ENCODE measurements around the gene RNF150. TPM values are rescaled to one million over a fixed set of nuclear protein-coding genes. Genes with fewer than 3 reads are reported as not detected.

The RNF150 gene
- total RNA-seq, 1 experiment from 2014 or later: 4.4 TPM

GRCh38 chr4:140989944-140990343 is 143.3 kb downstream of the RNF150 start:
- H3K14ac ChIP-seq (ENCODE audit: insufficient read depth, low read length): no peak overlapping the region
- Mint-ChIP-seq H3K9me3 (no peaks in the 10 kb centered on the region), H3K4me3 (no peak overlapping the region), H3K4me1 (no peaks in the 10 kb centered on the region), H3K27me3 (ENCODE audit: low read depth) (no peaks in the 10 kb centered on the region), H3K36me3 (ENCODE audit: insufficient read depth in 1 of 3, low read depth in 3 of 3) (no peaks in the 10 kb centered on the region; a peak in 1 of 7 replicates), H3K27ac (no peak overlapping the region)
- no peak overlapping the region for H2BK20ac ChIP-seq (ENCODE audit: low read depth, low read length, poor library complexity, severe bottlenecking)
- H3K23me2 ChIP-seq (ENCODE audit: insufficient read length, low read depth, low read length, poor library complexity, severe bottlenecking): no peaks in the 10 kb centered on the region
- no peak overlapping the region for H3T11ph ChIP-seq (ENCODE audit: low read length)
- no peaks in the 10 kb centered on the region for H3K79me2 ChIP-seq (ENCODE audit: insufficient read depth, low read length)
- H2BK5ac ChIP-seq (ENCODE audit: insufficient read length, low read length): no peak overlapping the region
- no peak overlapping the region for H4K91ac ChIP-seq (ENCODE audit: insufficient read length, low read depth, low read length)
- H4K8ac ChIP-seq (replicated peaks; ENCODE audit: insufficient read length, low read depth, low read length): no peak overlapping the region
- DNase-seq: no peak
- H3K4me2 ChIP-seq (ENCODE audit: insufficient read depth, insufficient read length, low read length): no peak overlapping the region
- H2AK5ac ChIP-seq (ENCODE audit: insufficient read length, low read length): no peak overlapping the region
- 100% methylated on average over 1 of the region's 3 CpGs for WGBS (ENCODE audit: extremely low coverage, insufficient read length, low lambda C conversion rate)
- no peak overlapping the region for H2BK15ac ChIP-seq (ENCODE audit: low read depth, low read length)
- H3K23ac ChIP-seq (ENCODE audit: insufficient read length, low read depth, low read length): no peak overlapping the region
- H3K9ac ChIP-seq (ENCODE audit: extremely low read depth, insufficient read length, low read length): no peak overlapping the region
- no peak overlapping the region for H3K27ac ChIP-seq (ENCODE audit: insufficient read length, low read depth, low read length)
- no peaks in the 10 kb centered on the region for H3K4me1 ChIP-seq (ENCODE audit: insufficient read depth, low read length)
- no peak overlapping the region for H2BK120ac ChIP-seq (ENCODE audit: low read depth, low read length, poor library complexity, severe bottlenecking)
- H3K79me1 ChIP-seq (ENCODE audit: insufficient read depth, low read depth, low read length, poor library complexity, severe bottlenecking): no peaks in the 10 kb centered on the region
- H3K18ac ChIP-seq (ENCODE audit: insufficient read length, low read depth, low read length): no peak overlapping the region
- H2BK12ac ChIP-seq (ENCODE audit: insufficient read length, low read depth, low read length): no peak overlapping the region
- H3K56ac ChIP-seq (ENCODE audit: insufficient read length, low read depth, low read length): no peak overlapping the region
- H4K20me1 ChIP-seq (ENCODE audit: control insufficient read depth, insufficient read depth, insufficient read length): no peaks in the 10 kb centered on the region
- H4K5ac ChIP-seq (ENCODE audit: insufficient read length, low read depth, low read length): no peak overlapping the region
- no peak overlapping the region for H3K4ac ChIP-seq (ENCODE audit: low read depth, low read length)
- H3K9me3 ChIP-seq (ENCODE audit: control insufficient read depth, low read depth, low read length): no peaks in the 10 kb centered on the region
- H2AFZ ChIP-seq (ENCODE audit: low read length): no peak overlapping the region
- TF ChIP-seq, protein P1, sequence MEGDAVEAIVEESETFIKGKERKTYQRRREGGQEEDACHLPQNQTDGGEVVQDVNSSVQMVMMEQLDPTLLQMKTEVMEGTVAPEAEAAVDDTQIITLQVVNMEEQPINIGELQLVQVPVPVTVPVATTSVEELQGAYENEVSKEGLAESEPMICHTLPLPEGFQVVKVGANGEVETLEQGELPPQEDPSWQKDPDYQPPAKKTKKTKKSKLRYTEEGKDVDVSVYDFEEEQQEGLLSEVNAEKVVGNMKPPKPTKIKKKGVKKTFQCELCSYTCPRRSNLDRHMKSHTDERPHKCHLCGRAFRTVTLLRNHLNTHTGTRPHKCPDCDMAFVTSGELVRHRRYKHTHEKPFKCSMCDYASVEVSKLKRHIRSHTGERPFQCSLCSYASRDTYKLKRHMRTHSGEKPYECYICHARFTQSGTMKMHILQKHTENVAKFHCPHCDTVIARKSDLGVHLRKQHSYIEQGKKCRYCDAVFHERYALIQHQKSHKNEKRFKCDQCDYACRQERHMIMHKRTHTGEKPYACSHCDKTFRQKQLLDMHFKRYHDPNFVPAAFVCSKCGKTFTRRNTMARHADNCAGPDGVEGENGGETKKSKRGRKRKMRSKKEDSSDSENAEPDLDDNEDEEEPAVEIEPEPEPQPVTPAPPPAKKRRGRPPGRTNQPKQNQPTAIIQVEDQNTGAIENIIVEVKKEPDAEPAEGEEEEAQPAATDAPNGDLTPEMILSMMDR (conservative IDR thresholded peaks at IDR 0.05): no peak
- H3K27me3 ChIP-seq (ENCODE audit: insufficient read depth, low read length): no peaks in the 10 kb centered on the region
